Astrocyte (in vitro differentiated cells and primary cell): ENCODE results near the gene TUBB4B. TPM values are rescaled to one million over a fixed set of nuclear protein-coding genes. Genes with fewer than 3 reads are reported as not detected.

Source experiments
- DNase-seq: peaks from one replicate; pipeline ENCODE4 v3.0.0-alpha.2; 2010; ENCODE audit warnings: low read depth
- FAIRE-seq: peaks from 2 replicates; lab custom pipeline; 2011; peaks lifted over from hg19 to GRCh38; lab: Jason Lieb, UNC
- H2AFZ ChIP-seq: 2 replicates; pipeline ENCODE4 v1.6.0; 2012; ENCODE audit warnings: low read depth, low read length, inconsistent platforms
- H3K27ac ChIP-seq: 2 replicates; pipeline ENCODE4 v1.5.1; 2011; ENCODE audit warnings: low read depth, low read length, inconsistent platforms
- H3K27me3 ChIP-seq: 2 replicates; pipeline ENCODE4 v1.6.0; 2011; ENCODE audit warnings: low read length, inconsistent platforms; ENCODE audit not compliant: insufficient read depth
- H3K36me3 ChIP-seq: 2 replicates; pipeline ENCODE4 v1.5.1; 2011; ENCODE audit warnings: low read length, inconsistent platforms; ENCODE audit not compliant: insufficient read depth
- H3K4me1 ChIP-seq: 2 replicates; pipeline ENCODE4 v1.5.1; 2011; ENCODE audit warnings: low read length, inconsistent platforms; ENCODE audit not compliant: insufficient read depth
- H3K4me2 ChIP-seq: 2 replicates; pipeline ENCODE4 v1.6.0; 2012; ENCODE audit warnings: low read length, inconsistent platforms
- H3K4me3 ChIP-seq: 2 replicates; pipeline ENCODE4 v1.5.1; 2011; ENCODE audit warnings: low read depth, mild to moderate bottlenecking, low read length, inconsistent platforms; ENCODE audit not compliant: insufficient read depth
- H3K79me2 ChIP-seq: 2 replicates; pipeline ENCODE4 v1.6.0; 2012; ENCODE audit warnings: mild to moderate bottlenecking, low read length, inconsistent platforms; ENCODE audit not compliant: insufficient read depth
- H3K9ac ChIP-seq: 2 replicates; pipeline ENCODE4 v1.6.0; 2012; ENCODE audit warnings: mild to moderate bottlenecking, low read length, inconsistent platforms
- H3K9me3 ChIP-seq: 2 replicates; pipeline ENCODE4 v1.5.1; 2012; ENCODE audit warnings: low read depth, mild to moderate bottlenecking, low read length, inconsistent platforms; ENCODE audit not compliant: insufficient read depth
- H4K20me1 ChIP-seq: 2 replicates; pipeline ENCODE4 v1.6.0; 2012; ENCODE audit warnings: low read length, inconsistent platforms; ENCODE audit not compliant: insufficient read depth
- H3K27ac Mint-ChIP-seq: one replicate; pipeline ENCODE4 v1.8.0; 2021; ENCODE audit warnings: mild to moderate bottlenecking, mixed read lengths; ENCODE audit not compliant: unreplicated experiment
- H3K27me3 Mint-ChIP-seq: one replicate; pipeline ENCODE4 v1.8.0; 2021; ENCODE audit warnings: low read depth, mixed read lengths; ENCODE audit not compliant: unreplicated experiment
- H3K36me3 Mint-ChIP-seq: one replicate; pipeline ENCODE4 v1.8.0; 2021; ENCODE audit warnings: low read depth, mixed read lengths; ENCODE audit not compliant: unreplicated experiment
- H3K4me1 Mint-ChIP-seq: one replicate; pipeline ENCODE4 v1.8.0; 2021; ENCODE audit warnings: low read depth, mixed read lengths; ENCODE audit not compliant: unreplicated experiment
- H3K4me3 Mint-ChIP-seq: one replicate; pipeline ENCODE4 v1.8.0; 2021; ENCODE audit warnings: mild to moderate bottlenecking, moderate library complexity, mixed read lengths; ENCODE audit not compliant: unreplicated experiment
- H3K9me3 Mint-ChIP-seq: one replicate; pipeline ENCODE4 v1.8.0; 2021; ENCODE audit warnings: mild to moderate bottlenecking, mixed read lengths; ENCODE audit not compliant: unreplicated experiment
- EZH2 ChIP-seq: IDR thresholded peaks from 2 replicates; pipeline ENCODE4 v1.6.1; 2012; ENCODE audit warnings: mild to moderate bottlenecking, low read length, inconsistent platforms; ENCODE audit not compliant: insufficient read depth
- total RNA-seq: library from RNA; stranded (reverse); gene quantifications from 2 replicates; pipeline ENCODE4 v1.2.1, GENCODE V29; 2021
- TF ChIP-seq, protein P1 (sequence below): IDR thresholded peaks from 2 replicates; pipeline ENCODE4 v1.5.1; 2011; ENCODE audit warnings: low read depth, mild to moderate bottlenecking, inconsistent platforms, low read length, moderate library complexity; ENCODE audit not compliant: insufficient read depth

Gene TUBB4B
- total RNA-seq, 1 donor from 2014 or later = 218 TPM

- Histone ChIP-seq H3K4me2 (no peak overlapping the region), H3K36me3 (no peaks in the 10 kb centered on the region), H3K4me1 (peaks cover 11% of the 10 kb centered on the region), H3K4me3 (no peak overlapping the region), H3K9ac (no peak overlapping the region), H3K9me3 (no peaks in the 10 kb centered on the region), H3K79me2 (no peaks in the 10 kb centered on the region), H2AFZ (no peak overlapping the region), H3K27ac (no peak overlapping the region), H3K27me3 (no peaks in the 10 kb centered on the region), H4K20me1 (no peaks in the 10 kb centered on the region)
- no peaks in the 10 kb centered on the region for H3K9me3 Mint-ChIP-seq
- H3K27me3 Mint-ChIP-seq = no peaks in the 10 kb centered on the region
- no peak overlapping the region for H3K27ac Mint-ChIP-seq
- H3K36me3 Mint-ChIP-seq = no peaks in the 10 kb centered on the region
- FAIRE-seq = no peak
- H3K4me1 Mint-ChIP-seq = no peaks in the 10 kb centered on the region
- H3K4me3 Mint-ChIP-seq = no peak overlapping the region
- TF ChIP-seq EZH2 = no peak
- TF ChIP-seq, protein P1, sequence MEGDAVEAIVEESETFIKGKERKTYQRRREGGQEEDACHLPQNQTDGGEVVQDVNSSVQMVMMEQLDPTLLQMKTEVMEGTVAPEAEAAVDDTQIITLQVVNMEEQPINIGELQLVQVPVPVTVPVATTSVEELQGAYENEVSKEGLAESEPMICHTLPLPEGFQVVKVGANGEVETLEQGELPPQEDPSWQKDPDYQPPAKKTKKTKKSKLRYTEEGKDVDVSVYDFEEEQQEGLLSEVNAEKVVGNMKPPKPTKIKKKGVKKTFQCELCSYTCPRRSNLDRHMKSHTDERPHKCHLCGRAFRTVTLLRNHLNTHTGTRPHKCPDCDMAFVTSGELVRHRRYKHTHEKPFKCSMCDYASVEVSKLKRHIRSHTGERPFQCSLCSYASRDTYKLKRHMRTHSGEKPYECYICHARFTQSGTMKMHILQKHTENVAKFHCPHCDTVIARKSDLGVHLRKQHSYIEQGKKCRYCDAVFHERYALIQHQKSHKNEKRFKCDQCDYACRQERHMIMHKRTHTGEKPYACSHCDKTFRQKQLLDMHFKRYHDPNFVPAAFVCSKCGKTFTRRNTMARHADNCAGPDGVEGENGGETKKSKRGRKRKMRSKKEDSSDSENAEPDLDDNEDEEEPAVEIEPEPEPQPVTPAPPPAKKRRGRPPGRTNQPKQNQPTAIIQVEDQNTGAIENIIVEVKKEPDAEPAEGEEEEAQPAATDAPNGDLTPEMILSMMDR = no peak
- no peak for DNase-seq
These were observed 9.6 kb upstream of the TUBB4B start for GRCh38 chr9:137231372-137232039.

GRCh38 chr9:137232101-137232500, 9.0 kb upstream of the TUBB4B start:
- Histone ChIP-seq H3K36me3 (no peaks in the 10 kb centered on the region), H3K9ac (no peak overlapping the region), H3K4me1 (peaks cover 6% of the 10 kb centered on the region), H3K4me3 (no peak overlapping the region), H3K4me2 (no peak overlapping the region), H3K27ac (no peak overlapping the region), H2AFZ (no peak overlapping the region), H3K9me3 (no peaks in the 10 kb centered on the region), H3K79me2 (no peaks in the 10 kb centered on the region), H3K27me3 (no peaks in the 10 kb centered on the region), H4K20me1 (peaks cover 4% of the 10 kb centered on the region)
- DNase-seq = no peak
- H3K4me1 Mint-ChIP-seq = no peaks in the 10 kb centered on the region
- H3K27me3 Mint-ChIP-seq = no peaks in the 10 kb centered on the region
- TF ChIP-seq EZH2 = no peak
- TF ChIP-seq, protein P1 = no peak
- H3K27ac Mint-ChIP-seq = no peak overlapping the region
- H3K9me3 Mint-ChIP-seq = no peaks in the 10 kb centered on the region
- H3K4me3 Mint-ChIP-seq = no peak overlapping the region
- no peaks in the 10 kb centered on the region for H3K36me3 Mint-ChIP-seq
- FAIRE-seq = no peak

DNA sequence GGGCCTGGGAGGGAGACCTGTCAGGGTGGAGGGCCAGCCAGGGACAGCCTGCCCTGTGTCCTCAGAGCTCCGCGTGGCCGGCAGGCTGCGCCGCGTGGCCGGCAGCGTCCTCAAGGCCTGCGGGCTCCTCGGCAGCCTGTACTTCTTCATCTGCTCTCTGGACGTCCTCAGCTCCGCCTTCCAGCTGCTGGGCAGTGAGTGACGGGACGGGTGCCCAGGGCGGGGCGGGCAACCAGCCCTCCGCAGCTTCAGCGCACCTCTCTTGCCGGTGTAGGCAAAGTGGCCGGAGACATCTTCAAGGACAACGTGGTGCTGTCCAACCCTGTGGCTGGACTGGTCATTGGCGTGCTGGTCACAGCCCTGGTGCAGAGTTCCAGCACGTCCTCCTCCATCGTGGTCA, 8.6 kb upstream of the TUBB4B start:
- Mint-ChIP-seq H3K27ac (no peak overlapping the region), H3K9me3 (no peaks in the 10 kb centered on the region), H3K27me3 (no peaks in the 10 kb centered on the region), H3K36me3 (no peaks in the 10 kb centered on the region), H3K4me3 (no peak overlapping the region), H3K4me1 (no peaks in the 10 kb centered on the region)
- no peak for TF ChIP-seq EZH2
- TF ChIP-seq, protein P1 = no peak
- H3K27me3 ChIP-seq = no peaks in the 10 kb centered on the region
- no peaks in the 10 kb centered on the region for H3K36me3 ChIP-seq
- no peak overlapping the region for H2AFZ ChIP-seq
- H3K27ac ChIP-seq = no peak overlapping the region
- no peak overlapping the region for H3K9ac ChIP-seq
- H3K9me3 ChIP-seq = no peaks in the 10 kb centered on the region
- DNase-seq (no peak), FAIRE-seq (no peak)
- peaks cover 2% of the 10 kb centered on the region for H3K4me1 ChIP-seq
- H3K79me2 ChIP-seq = no peaks in the 10 kb centered on the region
- H4K20me1 ChIP-seq = peaks cover 8% of the 10 kb centered on the region
- no peak overlapping the region for H3K4me2 ChIP-seq
- no peak overlapping the region for H3K4me3 ChIP-seq
